ENCODE data around the gene CLDN9. TPM values are rescaled to one million over a fixed set of nuclear protein-coding genes. Genes with fewer than 3 reads are reported as not detected.
A peak's percentile ranks its signal among the peaks of the same experiment; 100 is the strongest.

CLDN9 gene
- total and polyA plus RNA-seq, 9 of the 15 experiments (the other 6 are each of a cell fraction or from before 2014, with no cell fraction given) = 0.12 to 0.44 (median 0.22) TPM; not detected in 4

DNA sequence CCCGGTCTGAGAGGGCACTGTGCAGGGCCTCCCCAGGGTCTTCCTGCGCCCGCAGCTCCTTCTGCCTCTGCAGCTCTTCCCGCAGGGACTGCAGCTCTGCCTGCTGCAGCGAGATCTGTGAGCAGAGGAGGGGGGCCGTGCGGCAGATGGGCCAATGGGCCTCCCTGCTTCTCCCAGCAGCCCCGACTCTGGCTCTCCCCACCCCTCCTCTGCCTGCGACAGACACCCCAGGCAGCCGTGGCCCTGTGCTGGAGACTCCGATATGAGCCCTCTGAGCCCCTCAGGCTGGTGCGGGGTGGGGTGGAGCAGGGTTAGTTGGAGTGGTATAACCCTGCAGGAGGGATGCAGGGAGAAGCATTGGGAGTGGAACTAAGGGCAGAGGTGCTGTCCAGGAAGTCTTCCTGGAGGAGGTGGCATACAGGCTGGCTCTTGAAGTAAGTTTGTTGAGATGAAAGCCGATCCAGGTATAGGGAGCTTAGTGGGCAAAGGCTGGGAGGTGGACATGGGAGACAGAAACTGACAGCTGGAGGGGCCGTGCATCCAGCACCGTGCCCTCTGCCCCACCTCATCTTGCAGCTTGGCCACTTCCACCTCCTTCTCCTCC, 16.1 kb downstream of the CLDN9 start:
- ATAC-seq (no peak), FAIRE-seq (no peak), DNase-seq (ENCODE audit: extremely low read depth in 1 of 4, low spot score in 3 of 4) (peak in 1 of 4 experiments; percentile 18)
- Histone ChIP-seq H4K20me1 (replicated peaks; ENCODE audit: control insufficient read depth, insufficient read depth, low read length) (0 out of 2 replicates have a peak, but pooled peaks cover 3% of the 10 kb centered on the region), H3K9me1 (ENCODE audit: control insufficient read depth, insufficient read depth, low read length) (no peaks in the 10 kb centered on the region), H3K27ac (ENCODE audit: extremely low read depth, low read depth, low read length) (no peak overlapping the region), H3K4me3 (no peak overlapping the region; the same call in 1 of the 2 replicates), H2AFZ (ENCODE audit: low read depth, low read length) (peak overlapping the region; percentile 71; the same call in 1 of the 2 replicates), H3K9ac (ENCODE audit: insufficient read depth in 1 of 2, low read depth in 2 of 2, low read length in 2 of 2) (peak overlapping the region; percentile 40 to 89; a peak in 3 of 4 replicates), H3K36me3 (ENCODE audit: control insufficient read depth, insufficient read depth, low read length) (peaks cover 24% of the 10 kb centered on the region; the same call in 2 of the 3 replicates), H3K9me3 (replicated peaks; ENCODE audit: control insufficient read depth, insufficient read depth, low read depth, low read length) (no peaks in the 10 kb centered on the region), H3K27me3 (ENCODE audit: control insufficient read depth in 2 of 2, insufficient read depth in 2 of 2, low read length in 2 of 2) (peaks cover 17 to 45% of the 10 kb centered on the region in 2 experiments; a peak in 4 of 5 replicates), H3K79me2 (ENCODE audit: control insufficient read depth, insufficient read depth, low read length) (peaks cover 8% of the 10 kb centered on the region; the same call in 2 of the 3 replicates), H3K4me1 (replicated peaks in 1 of 2; ENCODE audit: control insufficient read depth in 2 of 2, insufficient read depth in 2 of 2, low read length in 2 of 2) (peaks cover 15 to 67% of the 10 kb centered on the region in 2 experiments), H3K4me2 (ENCODE audit: insufficient read depth, low read length) (peak overlapping the region; percentile 67)
- ChIA-PET CTCF (ENCODE audit: low intra/inter-chr PET ratio) (interaction anchor here (0.7 kb wide), 1 partner anchor 25 kb away, joined by 3 read pairs; no protein-coding TSS in a partner anchor), POLR2A (interaction anchor here (0.6 to 1.8 kb wide), 8 partner anchors 21 to 121 kb away, joined by 3 to 6 read pairs (median 3); no protein-coding TSS in a partner anchor)
- intact Hi-C loops (cut with micrococcal nuclease) (loop anchor here (1.0 to 10.0 kb wide), 2 partner anchors 26 to 64 kb away; partner anchors contain the start of genes KREMEN2 and PAQR4), in situ Hi-C loops (cut with MboI) (no loop called here)
- no TSS peak for BruUV-seq (replicated peaks)
- 31% methylated on average over 15 of the region's 15 CpGs for WGBS (ENCODE audit: insufficient coverage, low coverage, missing lambda C conversion rate)
- TF ChIP-seq NEUROD1 (IDR thresholded peaks at IDR 0.05; ENCODE audit: borderline replicate concordance, low read depth, low read length, partially characterized antibody) (no peak), TOE1 (IDR thresholded peaks at IDR 0.05; ENCODE audit: borderline replicate concordance) (no peak), TOE1 (CRISPR knock-in tag; IDR thresholded peaks at IDR 0.05; ENCODE audit: borderline replicate concordance, low read depth) (no peak), HNRNPK (IDR thresholded peaks at IDR 0.05; ENCODE audit: low read depth, low read length, poor library complexity, severe bottlenecking) (no peak), ZBTB7A (IDR thresholded peaks at IDR 0.05; ENCODE audit: borderline replicate concordance, control insufficient read depth, low read depth, low read length) (0 out of 2 replicates have a peak, but pooled peaks have one; percentile 7), PTTG1 (tag; IDR thresholded peaks at IDR 0.05; ENCODE audit: low read depth) (no peak), ZNF696 (CRISPR knock-in tag; conservative IDR thresholded peaks at IDR 0.05) (no peak), POLR2A (conservative IDR thresholded peaks at IDR 0.05) (peak; percentile 13; the same call in 1 of the 2 replicates), GTF2F1 (IDR thresholded peaks at IDR 0.05; ENCODE audit: low read depth, low read length) (no peak), DPF2 (IDR thresholded peaks at IDR 0.05) (no peak), SREBF1 (IDR thresholded peaks at IDR 0.05; ENCODE audit: borderline replicate concordance, low read depth, low read length) (no peak), ETS2 (tag; IDR thresholded peaks at IDR 0.05; ENCODE audit: borderline replicate concordance, poor library complexity, severe bottlenecking) (no peak), YY1 (IDR thresholded peaks at IDR 0.05; ENCODE audit: borderline replicate concordance in 1 of 3, control insufficient read depth in 1 of 3, extremely low read depth in 1 of 3, insufficient read depth in 3 of 3, insufficient read length in 1 of 3, insufficient replicate concordance in 2 of 3, low read depth in 1 of 3, low read length in 2 of 3) (no peak), RFX7 (CRISPR knock-in tag; IDR thresholded peaks at IDR 0.05) (no peak)
- TF ChIP-seq, protein P1, sequence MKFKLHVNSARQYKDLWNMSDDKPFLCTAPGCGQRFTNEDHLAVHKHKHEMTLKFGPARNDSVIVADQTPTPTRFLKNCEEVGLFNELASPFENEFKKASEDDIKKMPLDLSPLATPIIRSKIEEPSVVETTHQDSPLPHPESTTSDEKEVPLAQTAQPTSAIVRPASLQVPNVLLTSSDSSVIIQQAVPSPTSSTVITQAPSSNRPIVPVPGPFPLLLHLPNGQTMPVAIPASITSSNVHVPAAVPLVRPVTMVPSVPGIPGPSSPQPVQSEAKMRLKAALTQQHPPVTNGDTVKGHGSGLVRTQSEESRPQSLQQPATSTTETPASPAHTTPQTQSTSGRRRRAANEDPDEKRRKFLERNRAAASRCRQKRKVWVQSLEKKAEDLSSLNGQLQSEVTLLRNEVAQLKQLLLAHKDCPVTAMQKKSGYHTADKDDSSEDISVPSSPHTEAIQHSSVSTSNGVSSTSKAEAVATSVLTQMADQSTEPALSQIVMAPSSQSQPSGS (CRISPR knock-in tag; IDR thresholded peaks at IDR 0.05) = no peak
- TF ChIP-seq, protein P2, sequence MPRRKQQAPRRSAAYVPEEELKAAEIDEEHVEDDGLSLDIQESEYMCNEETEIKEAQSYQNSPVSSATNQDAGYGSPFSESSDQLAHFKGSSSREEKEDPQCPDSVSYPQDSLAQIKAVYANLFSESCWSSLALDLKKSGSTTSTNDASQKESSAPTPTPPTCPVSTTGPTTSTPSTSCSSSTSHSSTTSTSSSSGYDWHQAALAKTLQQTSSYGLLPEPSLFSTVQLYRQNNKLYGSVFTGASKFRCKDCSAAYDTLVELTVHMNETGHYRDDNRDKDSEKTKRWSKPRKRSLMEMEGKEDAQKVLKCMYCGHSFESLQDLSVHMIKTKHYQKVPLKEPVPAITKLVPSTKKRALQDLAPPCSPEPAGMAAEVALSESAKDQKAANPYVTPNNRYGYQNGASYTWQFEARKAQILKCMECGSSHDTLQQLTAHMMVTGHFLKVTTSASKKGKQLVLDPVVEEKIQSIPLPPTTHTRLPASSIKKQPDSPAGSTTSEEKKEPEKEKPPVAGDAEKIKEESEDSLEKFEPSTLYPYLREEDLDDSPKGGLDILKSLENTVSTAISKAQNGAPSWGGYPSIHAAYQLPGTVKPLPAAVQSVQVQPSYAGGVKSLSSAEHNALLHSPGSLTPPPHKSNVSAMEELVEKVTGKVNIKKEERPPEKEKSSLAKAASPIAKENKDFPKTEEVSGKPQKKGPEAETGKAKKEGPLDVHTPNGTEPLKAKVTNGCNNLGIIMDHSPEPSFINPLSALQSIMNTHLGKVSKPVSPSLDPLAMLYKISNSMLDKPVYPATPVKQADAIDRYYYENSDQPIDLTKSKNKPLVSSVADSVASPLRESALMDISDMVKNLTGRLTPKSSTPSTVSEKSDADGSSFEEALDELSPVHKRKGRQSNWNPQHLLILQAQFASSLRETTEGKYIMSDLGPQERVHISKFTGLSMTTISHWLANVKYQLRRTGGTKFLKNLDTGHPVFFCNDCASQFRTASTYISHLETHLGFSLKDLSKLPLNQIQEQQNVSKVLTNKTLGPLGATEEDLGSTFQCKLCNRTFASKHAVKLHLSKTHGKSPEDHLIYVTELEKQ (CRISPR knock-in tag; IDR thresholded peaks at IDR 0.05) = no peak
